HG02642 (cell line): ENCODE results near the gene ANAPC2.

Experiments
- ATAC-seq: cut with Tn5 transposase; IDR thresholded peaks from one replicate; pipeline ENCODE4 v1.9.1; 2021; ENCODE audit warnings: mild to moderate bottlenecking; ENCODE audit not compliant: unreplicated experiment, poor library complexity

ANAPC2 gene

GRCh38 chr9:137178201-137178938 is 10.0 kb downstream of the ANAPC2 start:
- no peak for ATAC-seq

GRCh38 chr9:137176302-137177182 is 11.8 kb downstream of the ANAPC2 start:
- no peak for ATAC-seq

GRCh38 chr9:137175345-137175961 is 12.9 kb downstream of the ANAPC2 start:
- ATAC-seq: no peak

GRCh38 chr9:137174722-137175293 is 13.6 kb downstream of the ANAPC2 start:
- no peak for ATAC-seq

GRCh38 chr9:137173796-137174664 is 14.3 kb downstream of the ANAPC2 start:
- no peak for ATAC-seq

GRCh38 chr9:137172901-137173795 is 15.2 kb downstream of the ANAPC2 start:
- ATAC-seq: no peak

GRCh38 chr9:137171149-137171900 is 17.0 kb downstream of the ANAPC2 start:
- no peak for ATAC-seq

GRCh38 chr9:137170486-137171148 is 17.7 kb downstream of the ANAPC2 start:
- no peak for ATAC-seq

GRCh38 chr9:137169896-137170358 is 18.4 kb downstream of the ANAPC2 start, which contains the start of gene LRRC26:
Gene LRRC26 (minus strand): TSS chr9:137170051. CDS start chr9:137169943, 108 bp downstream.
- ATAC-seq: no peak

- no peak for ATAC-seq
Measured at GRCh38 chr9:137168904-137169856, 19.2 kb downstream of the ANAPC2 start.

- no peak for ATAC-seq
Measured at GRCh38 chr9:137168573-137168903, 19.8 kb downstream of the ANAPC2 start.

GRCh38 chr9:137167747-137168572 is 20.4 kb downstream of the ANAPC2 start:
- ATAC-seq: no peak

GRCh38 chr9:137167277-137167746 is 21.0 kb downstream of the ANAPC2 start:
- no peak for ATAC-seq

- ATAC-seq: no peak
Measured at GRCh38 chr9:137166380-137167229, 21.8 kb downstream of the ANAPC2 start.
